ENCODE data around the gene LGALS3BP.

The LGALS3BP gene

GRCh38 chr17:78977681-78977943, 2.1 kb downstream of the LGALS3BP start:
- no peak for DNase-seq (ENCODE audit: low read depth)
- H3K4me3 ChIP-seq (ENCODE audit: low read depth, low read length): no peak overlapping the region
- TF ChIP-seq CTCF (IDR thresholded peaks at IDR 0.05; ENCODE audit: control insufficient read depth, extremely low read depth, insufficient read depth): no peak

DNA sequence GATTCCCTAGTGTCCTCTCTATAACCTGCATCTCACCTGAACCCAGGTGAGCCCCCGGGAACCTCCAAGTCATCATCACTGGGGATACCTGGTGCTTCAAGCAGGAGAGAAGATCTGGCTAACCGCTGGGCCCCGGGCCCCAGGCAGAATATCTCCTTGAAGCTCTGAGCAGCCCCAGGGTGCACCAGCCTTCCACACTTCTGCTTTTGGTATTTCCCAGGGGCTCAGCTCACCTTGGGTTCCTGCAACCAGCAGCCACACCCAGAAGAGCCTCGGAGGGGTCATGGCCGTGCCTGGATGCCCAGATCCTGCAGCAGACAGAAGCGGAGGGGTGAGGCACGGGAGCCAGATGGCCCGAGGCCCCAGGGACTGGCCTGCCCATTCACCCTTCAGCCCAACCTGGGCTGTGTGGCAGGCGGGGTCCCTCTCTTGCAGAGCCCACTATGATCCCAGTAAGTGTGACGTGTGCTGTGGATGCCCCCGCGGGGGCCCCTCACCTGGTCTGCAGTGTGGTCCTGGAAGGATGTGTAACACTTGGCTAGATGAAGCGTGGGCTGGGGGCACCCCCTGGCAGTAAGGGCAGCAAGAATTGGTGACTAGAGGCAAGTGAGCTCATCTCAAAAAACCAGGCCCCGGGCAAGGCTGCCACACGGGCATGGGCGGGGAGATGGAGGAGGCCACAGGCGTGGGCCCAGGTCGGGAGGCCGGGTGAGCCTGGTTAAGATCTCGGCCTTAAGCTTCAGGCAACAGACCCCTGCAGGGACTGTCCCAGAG, 2.6 kb downstream of the LGALS3BP start:
- no peak overlapping the region for H3K4me3 ChIP-seq (ENCODE audit: low read depth, low read length)
- DNase-seq (ENCODE audit: low read depth): no peak
- no peak for TF ChIP-seq CTCF (IDR thresholded peaks at IDR 0.05; ENCODE audit: control insufficient read depth, extremely low read depth, insufficient read depth)

GRCh38 chr17:78974635-78975591, 4.8 kb downstream of the LGALS3BP start:
- peak overlapping the region; percentile 44 for H3K4me3 ChIP-seq (ENCODE audit: low read depth, low read length)
- peak; percentile 89 for DNase-seq (ENCODE audit: low read depth)
- TF ChIP-seq CTCF (IDR thresholded peaks at IDR 0.05; ENCODE audit: control insufficient read depth, extremely low read depth, insufficient read depth): no peak

DNA sequence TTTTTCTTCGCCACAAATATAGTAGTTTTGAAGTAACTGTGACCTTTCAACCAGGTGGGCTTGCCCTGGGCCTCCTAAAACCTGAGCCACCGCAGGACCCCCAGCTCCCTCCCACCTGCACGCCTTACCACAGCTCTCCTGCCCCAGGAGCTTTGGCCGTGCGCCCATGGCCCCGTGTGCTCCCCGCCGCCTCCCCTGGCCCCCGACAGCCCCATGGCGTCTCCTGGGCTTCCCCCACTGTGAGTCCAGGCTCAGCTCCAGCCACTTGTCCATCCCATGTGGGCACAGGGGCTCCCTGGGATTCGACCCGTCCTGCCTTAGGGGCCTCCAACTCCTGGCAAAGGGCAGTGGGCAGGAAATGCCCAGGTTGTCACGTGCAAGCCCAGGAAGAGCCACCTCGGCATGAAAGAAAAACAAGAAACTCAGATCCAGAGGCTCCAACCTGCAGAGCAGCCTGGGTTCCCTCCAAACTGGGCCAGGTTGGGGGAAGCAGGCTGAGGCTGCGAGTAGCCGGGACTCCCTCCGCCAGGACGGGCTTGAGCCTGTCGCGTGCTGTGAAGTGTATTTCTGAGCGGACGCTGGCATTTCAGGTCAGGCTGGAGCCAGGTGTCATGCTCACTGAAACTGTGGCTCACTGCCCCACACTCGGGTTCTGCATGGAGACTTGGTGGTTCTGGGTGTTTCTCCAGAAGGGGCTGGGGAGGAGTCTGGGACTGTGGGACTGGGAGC, 5.8 kb downstream of the LGALS3BP start:
- TF ChIP-seq CTCF (IDR thresholded peaks at IDR 0.05; ENCODE audit: control insufficient read depth, extremely low read depth, insufficient read depth): no peak
- peak overlapping the region; percentile 44 for H3K4me3 ChIP-seq (ENCODE audit: low read depth, low read length)
- DNase-seq (ENCODE audit: low read depth): no peak

DNA sequence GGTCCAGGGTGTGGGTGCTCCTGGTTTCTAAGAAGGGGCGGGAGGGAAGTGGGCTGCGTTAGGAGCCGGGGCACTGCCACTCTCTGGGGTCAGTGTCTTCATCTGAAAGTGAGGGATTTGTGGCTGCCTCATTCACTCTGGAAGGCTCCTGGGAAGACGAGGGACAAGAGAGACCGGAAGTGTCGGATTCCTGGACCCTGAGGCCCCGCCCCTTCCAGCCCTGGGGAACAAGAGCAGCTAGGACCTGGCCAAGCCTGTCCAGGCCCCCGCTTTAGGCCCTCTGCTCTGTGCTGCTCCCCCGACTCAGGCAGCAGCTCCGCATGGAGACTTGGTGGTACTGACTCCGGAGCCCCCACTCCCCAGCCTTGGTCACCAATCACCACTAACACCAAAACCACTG, 6.5 kb downstream of the LGALS3BP start:
- no peak for DNase-seq (ENCODE audit: low read depth)
- H3K4me3 ChIP-seq (ENCODE audit: low read depth, low read length): no peak overlapping the region
- TF ChIP-seq CTCF (IDR thresholded peaks at IDR 0.05; ENCODE audit: control insufficient read depth, extremely low read depth, insufficient read depth): no peak

- DNase-seq (ENCODE audit: low read depth): no peak
- no peak overlapping the region for H3K4me3 ChIP-seq (ENCODE audit: low read depth, low read length)
- TF ChIP-seq CTCF (IDR thresholded peaks at IDR 0.05; ENCODE audit: control insufficient read depth, extremely low read depth, insufficient read depth): no peak
These were observed 7.1 kb downstream of the LGALS3BP start for GRCh38 chr17:78972507-78973105.

Data from LNCaP clone FGC (cell line).